HG03432 (cell line): Measurements from ENCODE around the gene PRR19.
A peak's percentile ranks its signal among the peaks of the same experiment; 100 is the strongest.
"Not testable (repeated sequence)": the region's sequence is repeated elsewhere in the genome, so short reads cannot be mapped to it uniquely, and the experiment has no call there.

Source experiments
- ATAC-seq: cut with Tn5 transposase; IDR thresholded peaks from one replicate; pipeline ENCODE4 v1.9.1; 2021; ENCODE audit warnings: mild to moderate bottlenecking, moderate library complexity; ENCODE audit not compliant: unreplicated experiment

PRR19 gene, protein sequence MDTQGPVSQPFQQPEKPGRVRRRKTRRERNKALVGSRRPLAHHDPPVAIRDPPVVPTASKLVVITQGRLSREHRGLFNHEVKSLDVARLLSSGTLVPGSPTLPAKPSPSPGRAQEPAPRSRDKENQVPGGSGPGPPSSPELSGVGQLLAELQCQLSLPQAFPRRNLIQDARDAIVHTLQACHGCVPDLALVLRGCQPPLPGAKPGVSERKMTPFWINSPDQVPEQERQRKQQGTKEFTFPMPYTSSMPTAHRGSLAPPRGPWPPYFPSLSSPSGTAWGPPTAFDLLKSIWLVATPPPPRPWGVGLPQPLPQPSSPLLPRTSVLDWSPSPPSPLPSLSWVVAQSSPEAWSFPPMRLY

GRCh38 chr19:42301646-42302203 is at the start of gene PRR19:
Gene PRR19, plus strand, starts transcription at chr19:42302132. Its CDS starts 7,453 bp downstream, at chr19:42309585.
- no peak for ATAC-seq

DNA sequence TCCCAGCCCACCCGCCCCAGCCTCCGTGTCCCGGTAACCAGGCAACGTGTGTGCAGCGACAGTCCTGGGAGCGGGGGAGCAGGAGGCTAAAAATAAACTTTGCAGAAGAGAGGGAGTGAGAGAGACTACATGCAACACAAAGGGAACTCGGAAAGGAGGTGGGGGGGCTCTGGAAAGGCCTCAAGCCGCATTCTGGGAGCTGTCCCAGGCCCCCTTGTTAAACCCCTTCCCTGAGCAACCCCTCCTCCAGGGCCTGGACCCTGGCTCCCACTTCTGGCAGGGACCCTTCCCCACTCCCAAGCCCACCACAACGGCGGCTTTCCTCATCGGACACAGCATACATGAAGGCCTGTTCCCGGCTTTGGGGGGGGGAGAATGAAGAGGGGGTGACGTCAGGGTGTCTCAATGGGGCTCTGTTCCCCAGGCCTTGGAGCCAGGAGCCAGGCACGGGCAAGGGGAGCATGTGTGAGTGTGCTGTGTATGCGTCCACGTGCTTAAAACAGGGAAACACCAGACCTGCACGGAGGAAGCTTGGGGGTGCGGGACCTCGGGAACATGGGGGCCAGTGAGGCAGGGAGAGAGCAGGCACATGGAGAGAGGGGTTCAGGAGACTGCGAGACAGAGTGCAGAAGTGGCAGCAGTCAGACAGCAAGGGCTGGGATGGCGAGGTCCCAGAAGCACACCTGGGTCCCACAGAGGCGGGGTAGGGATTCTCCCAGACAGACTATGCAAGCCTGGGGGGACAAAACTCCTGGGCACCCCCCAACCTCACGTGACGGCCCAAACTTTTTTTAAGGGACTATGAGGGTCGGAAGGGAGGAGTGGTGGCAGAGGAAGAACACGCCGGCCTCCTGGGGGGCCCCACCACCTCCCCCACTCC is 49.3 kb upstream of the PRR19 start:
- ATAC-seq, result no peak

DNA sequence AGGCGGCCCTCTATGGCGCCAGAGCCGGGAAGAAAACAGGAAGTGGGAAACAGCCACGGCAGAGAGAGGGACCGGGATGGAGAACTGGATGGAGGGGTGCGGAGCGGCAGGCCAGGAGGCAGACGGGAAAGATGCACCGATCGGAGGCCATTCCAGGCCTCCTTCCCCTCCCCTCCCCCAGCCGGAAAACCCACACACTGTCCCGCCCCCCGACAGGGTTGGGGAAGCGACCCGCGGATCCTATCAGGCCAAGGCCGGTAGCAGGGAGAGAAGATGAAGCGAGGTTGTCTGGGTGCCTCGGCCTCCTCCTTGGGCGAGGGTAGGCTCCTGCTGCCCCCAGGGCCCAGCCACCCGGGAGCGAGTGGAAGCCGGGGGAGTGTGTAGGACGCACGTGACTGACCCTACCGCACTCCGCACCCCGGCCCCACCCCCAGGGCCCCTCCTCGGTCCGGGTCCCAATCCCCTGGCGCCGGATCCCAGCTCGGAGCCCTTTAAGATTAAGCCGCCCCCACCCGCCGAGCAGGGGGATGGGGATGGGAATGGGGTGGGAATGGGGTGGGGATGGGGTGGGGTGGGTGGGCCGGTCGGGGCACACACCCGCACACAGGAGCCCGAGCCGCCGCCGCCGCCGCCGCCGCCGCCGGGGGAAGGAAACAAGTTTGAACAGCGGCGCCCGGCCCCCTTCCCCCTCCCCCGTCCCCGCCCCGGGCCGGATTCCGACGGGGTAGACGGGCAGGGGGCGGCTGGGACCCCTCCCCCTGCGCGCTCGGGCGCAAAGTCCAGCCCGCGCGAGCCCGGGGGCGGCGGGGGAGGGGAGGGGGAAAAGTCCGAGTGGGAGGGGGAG is 48.5 kb upstream of the PRR19 start:
- ATAC-seq, result peak; percentile 8

- ATAC-seq, result peak; percentile 24
These were observed 47.7 kb upstream of the PRR19 start for GRCh38 chr19:42254089-42254849.

GRCh38 chr19:42254850-42255765 is 46.8 kb upstream of the PRR19 start, which contains the start of gene ERF:
Gene ERF, minus strand, starts transcription at chr19:42255128. Its CDS starts 129 bp downstream, at chr19:42254999.
- peak; percentile 67 for ATAC-seq

DNA sequence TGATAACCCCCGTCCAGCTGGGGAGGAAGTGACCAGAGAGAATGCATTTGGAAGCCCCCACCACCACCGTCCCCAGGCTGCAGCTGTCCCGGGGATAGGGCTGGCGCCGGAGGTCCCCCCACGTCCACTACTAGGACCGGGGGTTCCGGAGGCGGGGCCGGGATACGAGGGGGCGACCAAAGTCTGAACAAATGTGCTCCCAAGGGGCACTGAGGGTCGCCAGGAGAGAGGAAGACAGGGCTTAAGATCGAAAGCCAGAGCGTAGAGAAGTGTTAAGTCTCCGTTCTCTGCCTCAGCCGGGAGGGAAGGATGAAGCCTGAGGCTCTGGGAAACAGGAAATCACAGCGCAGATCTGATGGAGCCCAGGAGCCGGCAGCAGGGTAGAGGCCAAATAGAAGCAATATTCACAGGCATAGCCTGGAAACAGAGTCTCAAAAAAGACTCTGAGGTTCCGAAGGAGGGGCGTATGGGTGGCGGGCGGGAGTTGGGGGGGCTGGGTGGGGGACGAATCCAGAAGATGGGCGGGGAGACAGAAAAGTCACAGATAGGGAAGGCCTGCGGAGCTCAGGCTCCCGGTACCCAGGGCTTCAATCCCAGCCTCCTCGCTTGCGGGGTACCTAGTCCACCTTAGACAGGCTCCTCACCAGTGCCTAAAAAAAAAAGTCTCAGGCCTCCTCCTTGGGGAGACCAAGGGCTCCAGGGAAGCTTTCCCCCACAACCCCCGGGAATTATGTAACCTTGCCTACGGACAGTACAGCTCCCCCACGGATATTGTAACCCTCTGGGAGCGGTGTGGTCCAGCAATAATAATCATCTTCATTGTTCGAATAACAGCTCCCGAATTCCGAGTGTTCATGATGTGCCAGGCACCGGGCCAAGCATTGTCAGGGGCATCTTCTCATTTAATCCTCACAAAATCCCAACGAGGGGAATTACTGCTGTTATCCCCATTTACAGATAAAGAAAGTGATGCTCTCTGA is 45.9 kb upstream of the PRR19 start:
- no peak for ATAC-seq

- ATAC-seq, result not testable (repeated sequence)
These were observed 44.1 kb upstream of the PRR19 start for GRCh38 chr19:42257842-42258241.

DNA sequence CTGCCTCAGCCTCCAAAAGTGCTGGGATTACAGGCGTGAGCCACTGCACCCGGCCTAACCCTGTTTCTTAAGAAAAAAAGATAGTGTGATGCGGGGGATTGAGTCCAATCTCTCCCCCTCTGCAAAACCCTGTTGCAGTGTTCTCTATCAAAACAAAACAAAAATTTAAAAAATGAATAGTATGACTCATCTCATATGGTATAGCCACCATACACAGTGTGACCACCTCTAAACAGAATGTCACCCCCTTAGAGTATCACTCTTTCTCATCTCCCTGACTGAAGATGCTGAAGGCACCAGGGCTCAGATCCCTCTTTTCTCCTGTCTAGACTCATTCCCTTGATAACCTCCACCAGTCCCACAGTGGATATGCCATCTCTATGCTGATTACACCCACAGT is 40.2 kb upstream of the PRR19 start:
- ATAC-seq, result no peak

DNA sequence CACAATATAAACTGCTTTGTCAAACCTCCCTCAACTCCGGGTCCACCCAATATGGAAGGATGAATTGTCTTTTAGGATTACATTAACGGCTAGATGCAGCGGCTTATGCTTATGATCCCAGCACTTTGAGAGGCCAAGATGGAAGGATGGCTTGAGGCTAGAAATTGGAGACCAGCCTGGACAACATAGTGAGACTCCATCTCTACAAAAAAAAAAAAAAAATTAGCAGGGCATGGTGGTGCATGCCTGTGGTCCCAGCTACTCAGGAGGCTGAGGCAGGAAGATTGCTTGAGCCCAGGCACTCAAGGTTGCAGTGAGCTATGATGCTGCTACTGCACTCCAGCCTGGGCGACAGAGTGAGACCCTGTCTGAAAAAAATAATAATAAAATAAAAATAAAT is 35.8 kb upstream of the PRR19 start:
- ATAC-seq, result not testable (repeated sequence)

DNA sequence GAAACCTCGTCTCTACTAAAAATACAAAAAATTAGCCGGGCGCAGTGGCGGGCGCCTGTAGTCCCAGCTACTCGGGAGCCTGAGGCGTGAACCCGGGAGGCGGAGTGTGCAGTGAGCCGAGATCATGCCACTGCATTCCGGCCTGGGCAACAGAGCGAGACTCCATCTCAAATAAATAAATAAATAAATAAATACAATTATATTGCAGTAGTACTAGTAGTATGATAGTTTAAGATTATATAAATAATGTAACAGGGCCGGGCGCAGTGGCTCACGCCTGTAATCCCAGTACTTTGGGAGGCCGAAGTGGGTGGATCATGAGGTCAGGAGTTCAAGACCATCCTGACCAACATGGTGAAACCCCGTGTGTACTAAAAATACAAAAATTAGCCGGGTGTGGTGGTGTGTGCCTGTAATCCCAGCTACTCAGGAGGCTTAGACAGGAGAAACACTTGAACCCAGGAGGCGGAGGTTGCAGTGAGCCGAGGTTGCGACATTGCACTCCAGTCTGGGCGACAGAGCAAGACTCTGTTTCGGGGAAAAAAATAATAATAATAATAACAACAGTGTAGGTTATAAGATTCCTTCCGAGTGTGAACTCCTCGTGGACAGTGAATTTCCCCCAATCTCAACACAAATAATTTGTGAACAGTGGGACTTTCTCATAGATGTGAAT is 34.9 kb upstream of the PRR19 start:
- not testable (repeated sequence) for ATAC-seq

- no peak for ATAC-seq
These were observed 34.2 kb upstream of the PRR19 start for GRCh38 chr19:42267644-42268141.

DNA sequence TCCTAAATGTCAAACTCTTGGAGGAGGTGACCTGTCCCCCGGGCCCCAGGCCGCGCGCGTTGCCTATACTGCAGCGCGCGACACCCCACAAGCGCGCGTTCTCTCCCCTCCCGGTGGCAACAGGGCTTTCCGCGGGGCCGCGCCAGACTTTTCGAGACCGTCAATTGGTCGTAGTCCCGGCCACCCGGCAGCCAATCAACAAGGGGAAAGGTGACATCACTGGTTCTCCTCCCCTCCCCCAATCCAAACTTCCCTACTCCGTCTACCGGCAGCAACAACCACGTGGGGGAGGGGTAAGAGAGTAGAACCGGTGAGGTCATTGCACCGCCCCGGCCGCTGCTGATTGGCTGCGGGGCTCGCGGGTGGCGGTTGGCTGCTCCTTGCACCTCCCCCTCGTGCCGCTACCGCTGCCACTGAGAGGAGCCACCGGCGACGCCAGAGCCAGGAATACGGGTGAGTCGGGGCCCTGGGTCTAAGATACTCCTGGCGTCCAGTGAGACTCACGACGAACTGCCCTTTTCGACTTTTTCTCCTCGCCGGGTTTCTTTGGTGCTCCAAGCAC is 33.7 kb upstream of the PRR19 start:
- peak; percentile 60 for ATAC-seq

DNA sequence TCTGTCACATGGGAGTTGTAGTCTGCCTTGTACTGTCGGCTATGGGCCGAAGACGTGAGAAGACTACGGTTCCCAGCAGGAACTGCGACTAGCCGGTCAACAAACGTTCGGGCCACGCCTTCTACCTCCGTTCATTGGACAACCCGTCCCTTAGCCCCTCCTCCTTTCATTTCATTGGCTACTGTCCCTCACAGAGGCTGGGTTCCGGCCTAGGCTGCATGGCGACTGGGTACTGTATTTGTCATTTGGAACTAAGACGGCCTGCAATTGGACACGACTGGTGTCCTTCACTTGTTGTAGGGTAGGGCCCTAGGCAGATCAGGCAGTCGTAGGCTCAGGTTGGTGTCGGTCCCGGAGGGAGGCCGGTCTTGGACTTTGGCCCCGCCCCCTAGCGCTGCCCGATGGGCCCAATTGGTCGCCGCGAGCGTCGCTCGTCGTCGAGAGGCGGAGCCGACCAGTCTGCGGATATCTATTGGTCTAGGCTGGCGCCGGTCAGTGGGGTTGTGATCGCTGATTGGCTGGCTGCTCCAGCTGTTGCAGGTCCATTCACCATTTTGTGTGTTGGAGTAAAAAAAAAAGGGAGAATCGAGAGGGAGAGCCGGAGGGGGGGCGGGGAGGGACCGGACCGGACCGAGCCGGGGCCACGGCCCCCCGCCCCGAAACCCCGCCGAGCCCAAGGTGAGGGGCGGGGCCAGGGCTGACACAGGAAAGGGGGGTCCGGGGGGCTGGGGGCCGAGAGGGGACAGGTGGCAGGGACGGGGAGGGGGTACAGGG is 33.0 kb upstream of the PRR19 start, which contains the start of gene CIC:
Gene CIC (plus strand): TSS at position 549 of the 774 bp plus-strand sequence. CDS start 2,532 bp downstream, outside the sequence.
- peak; percentile 74 for ATAC-seq

DNA sequence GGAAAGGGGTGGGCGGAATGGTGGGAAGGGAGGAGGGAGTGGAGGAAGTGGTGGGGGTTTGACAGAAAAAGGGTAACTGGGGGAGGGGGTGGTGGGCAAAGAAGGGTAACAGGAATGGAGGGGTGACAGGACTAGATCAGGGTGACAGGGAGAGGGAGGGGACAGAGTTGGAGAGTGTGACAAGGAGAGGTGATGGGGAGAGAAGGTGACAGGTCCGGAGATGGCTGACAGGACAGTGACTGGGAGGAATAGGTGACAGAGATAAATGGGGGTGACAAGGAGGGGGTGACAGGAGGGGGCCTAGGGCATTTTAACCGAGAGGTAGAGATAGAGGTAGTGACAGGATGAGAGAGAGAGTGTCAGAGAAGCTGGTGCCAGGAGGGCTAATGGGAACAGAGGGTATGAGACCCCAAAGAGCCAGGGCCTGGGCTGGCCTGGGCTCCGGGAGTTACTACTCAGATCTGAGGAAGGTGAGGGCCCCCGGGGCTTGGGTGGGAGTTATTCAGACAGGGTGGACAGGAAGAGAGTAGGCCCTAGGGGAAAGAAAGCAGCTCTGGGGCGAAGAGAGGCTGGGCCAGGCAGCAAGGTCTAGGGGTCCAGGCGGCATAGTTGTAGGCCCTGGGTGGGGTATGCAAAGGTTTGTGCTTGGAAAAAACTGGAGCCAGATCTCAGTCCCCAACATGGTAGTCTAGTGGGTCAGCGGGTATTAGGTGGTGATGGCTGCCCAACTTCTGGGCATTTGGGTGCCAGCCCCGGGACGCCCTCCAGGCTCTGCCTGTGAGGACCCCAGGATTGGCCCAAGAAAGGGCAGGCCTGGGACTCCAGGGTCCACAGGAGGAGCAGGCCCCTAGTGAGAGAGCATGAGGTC is 32.2 kb upstream of the PRR19 start:
- no peak for ATAC-seq
